ENCODE results near the gene SLIT1.

DNA sequence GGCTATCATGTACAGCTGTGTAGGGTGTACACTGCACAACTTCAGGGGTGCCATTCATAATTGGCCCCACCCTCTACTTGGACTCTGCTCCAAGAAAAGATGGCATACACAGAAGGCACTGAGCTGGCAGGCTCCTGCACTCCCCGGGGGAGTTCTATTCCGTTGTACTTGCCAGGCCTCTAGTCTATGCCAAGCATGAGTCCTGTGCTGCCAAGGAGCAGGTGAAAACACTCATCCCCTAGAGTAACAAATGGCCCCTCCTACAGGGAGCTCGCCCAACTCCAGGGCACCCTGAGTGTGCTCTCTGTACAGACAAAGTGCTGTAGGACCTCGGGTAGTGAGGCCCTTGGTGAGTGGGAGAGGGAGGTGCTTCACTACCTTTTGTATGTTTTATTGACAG lies 127.2 kb downstream of the SLIT1 start:
- TF ChIP-seq, protein P1, sequence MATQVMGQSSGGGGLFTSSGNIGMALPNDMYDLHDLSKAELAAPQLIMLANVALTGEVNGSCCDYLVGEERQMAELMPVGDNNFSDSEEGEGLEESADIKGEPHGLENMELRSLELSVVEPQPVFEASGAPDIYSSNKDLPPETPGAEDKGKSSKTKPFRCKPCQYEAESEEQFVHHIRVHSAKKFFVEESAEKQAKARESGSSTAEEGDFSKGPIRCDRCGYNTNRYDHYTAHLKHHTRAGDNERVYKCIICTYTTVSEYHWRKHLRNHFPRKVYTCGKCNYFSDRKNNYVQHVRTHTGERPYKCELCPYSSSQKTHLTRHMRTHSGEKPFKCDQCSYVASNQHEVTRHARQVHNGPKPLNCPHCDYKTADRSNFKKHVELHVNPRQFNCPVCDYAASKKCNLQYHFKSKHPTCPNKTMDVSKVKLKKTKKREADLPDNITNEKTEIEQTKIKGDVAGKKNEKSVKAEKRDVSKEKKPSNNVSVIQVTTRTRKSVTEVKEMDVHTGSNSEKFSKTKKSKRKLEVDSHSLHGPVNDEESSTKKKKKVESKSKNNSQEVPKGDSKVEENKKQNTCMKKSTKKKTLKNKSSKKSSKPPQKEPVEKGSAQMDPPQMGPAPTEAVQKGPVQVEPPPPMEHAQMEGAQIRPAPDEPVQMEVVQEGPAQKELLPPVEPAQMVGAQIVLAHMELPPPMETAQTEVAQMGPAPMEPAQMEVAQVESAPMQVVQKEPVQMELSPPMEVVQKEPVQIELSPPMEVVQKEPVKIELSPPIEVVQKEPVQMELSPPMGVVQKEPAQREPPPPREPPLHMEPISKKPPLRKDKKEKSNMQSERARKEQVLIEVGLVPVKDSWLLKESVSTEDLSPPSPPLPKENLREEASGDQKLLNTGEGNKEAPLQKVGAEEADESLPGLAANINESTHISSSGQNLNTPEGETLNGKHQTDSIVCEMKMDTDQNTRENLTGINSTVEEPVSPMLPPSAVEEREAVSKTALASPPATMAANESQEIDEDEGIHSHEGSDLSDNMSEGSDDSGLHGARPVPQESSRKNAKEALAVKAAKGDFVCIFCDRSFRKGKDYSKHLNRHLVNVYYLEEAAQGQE (IDR thresholded peaks at IDR 0.05; ENCODE audit: insufficient read depth in 1 of 2, low read depth in 2 of 2, low read length in 2 of 2) = no peak
- TF ChIP-seq SIN3A (IDR thresholded peaks at IDR 0.05; ENCODE audit: borderline replicate concordance, insufficient read depth, low read length) (no peak), POLR2AphosphoS5 (IDR thresholded peaks at IDR 0.05; ENCODE audit: low read depth, low read length) (no peak), TAF1 (IDR thresholded peaks at IDR 0.05; ENCODE audit: borderline replicate concordance, insufficient read depth, low read length) (no peak), FOXP2 (optimal IDR thresholded peaks at IDR 0.05; ENCODE audit: borderline replicate concordance, extremely low read depth, extremely low read length, insufficient read depth) (no peak)
